Transverse colon (tissue), 4 donors: ENCODE data around the gene UTP11. TPM values are rescaled to one million over a fixed set of nuclear protein-coding genes. Genes with fewer than 3 reads are reported as not detected.

Source experiments
- DNase-seq: peaks from one replicate; pipeline ENCODE4 v3.0.0-alpha.2; 2019
- H3K27ac ChIP-seq, 4 donors: fragments of 200-600 bp; sonication (generic); 2 replicates each; pipeline ENCODE4 v1.5.1; 2016 to 2018; ENCODE audit warnings: inconsistent platforms in 4 of 4
- H3K27me3 ChIP-seq: fragments of 200-600 bp; sonication (generic); 2 replicates; pipeline ENCODE4 v1.5.1; 2017; ENCODE audit warnings: inconsistent platforms
- H3K36me3 ChIP-seq, 4 donors: fragments of 200-600 bp; sonication (generic); 2 replicates each; pipeline ENCODE4 v1.5.1; 2017 to 2019; ENCODE audit warnings: inconsistent platforms in 4 of 4
- H3K4me1 ChIP-seq, 4 donors: fragments of 200-600 bp; sonication (generic); 2 replicates each; pipeline ENCODE4 v1.5.1; 2017 to 2020; ENCODE audit warnings: inconsistent platforms in 4 of 4
- H3K4me3 ChIP-seq, 4 donors: fragments of 200-600 bp; sonication (generic); 1 replicate in 1 of 4; 2 replicates in 3 of 4; pipeline versions ENCODE4 v1.5.1 to v1.6.1; 2017 to 2019; ENCODE audit warnings: inconsistent platforms in 4 of 4
- H3K9me3 ChIP-seq, 2 donors: fragments of 200-600 bp; sonication (generic); 2 replicates each; pipeline ENCODE4 v1.5.1; 2017 to 2019; ENCODE audit warnings: inconsistent platforms in 2 of 2
- EP300 ChIP-seq: sonication (generic); formaldehyde crosslinking; IDR thresholded peaks from one replicate; pipeline ENCODE4 v1.6.1; 2017; ENCODE audit warnings: antibody characterized with exemption, low read depth
- POLR2A ChIP-seq: fragments of 450-650 bp; IDR thresholded peaks from one replicate; pipeline ENCODE4 v1.6.1; 2016; ENCODE audit warnings: antibody characterized with exemption, mild to moderate bottlenecking, moderate library complexity
- POLR2AphosphoS5 ChIP-seq, 3 donors: sonication (generic); formaldehyde crosslinking; IDR thresholded peaks; one replicate each; pipeline ENCODE4 v1.6.1; 2016; ENCODE audit warnings: antibody characterized with exemption in 3 of 3
- WGBS, 2 donors: methylation state at CpG; one replicate each; pipeline ENCODE4 v1.1.5; 2018; ENCODE audit warnings: low coverage in 1 of 2; 5-methylcytosine and 5-hydroxymethylcytosine counted together
- in situ Hi-C, 4 donors: fragments of 200-750 bp; cut with MboI; loops; one replicate each; pipeline versions ENCODE4 v1.15.0 to v1.15.1; 2017; ENCODE audit warnings: low sequenced_read_pairs in 3 of 4, low pct_ligation_motif_present in 1 of 4, low pct_unique_long_range_greater_than_20kb in 1 of 4
- intact Hi-C: fragments of 100-400 bp; cut with DNase I; formaldehyde crosslinking; loops from one replicate; pipeline ENCODE4 v1.15.1; 2023; ENCODE audit warnings: low total_unique reads
- total RNA-seq, 4 donors: library from RNA; depleted of rRNA; stranded (reverse); fragments of >200 nt; gene quantifications; one replicate each; pipeline ENCODE4 v1.1.0, GENCODE V29; 2016
- TF ChIP-seq, protein P1 (sequence below), 5 experiments: fragments of 200-600 bp in 3 of 5; fragments of 450-650 bp in 2 of 5; sonication (generic) in 3 of 5; IDR thresholded peaks; 1 replicate in 2 of 5; 2 replicates in 3 of 5; pipeline ENCODE4 v1.5.1; 2016 to 2017; ENCODE audit warnings: antibody characterized with exemption in 5 of 5, inconsistent platforms in 3 of 5, mild to moderate bottlenecking in 2 of 5, moderate library complexity in 1 of 5

UTP11 gene
- total RNA-seq, 4 donors from 2014 or later, result 3.2 to 22.2 (median 15.3) TPM

GRCh38 chr1:37997256-37998088, 15.1 kb upstream of the UTP11 start:
- H3K4me1 ChIP-seq, result peaks cover 30 to 60% (median 49%) of the 10 kb centered on the region in 4 donors
- in situ Hi-C loops, result no loop called here

GRCh38 chr1:37998089-37998808, 14.3 kb upstream of the UTP11 start:
- peak overlapping the region; percentile 80 to 94 (median 90) for H3K27ac ChIP-seq
- no peak overlapping the region for H3K4me3 ChIP-seq
- peaks cover 10% of the 10 kb centered on the region for H3K27me3 ChIP-seq
- no peak for DNase-seq
- WGBS, 2 donors, result 70 to 82% methylated on average over 4 to 9 of the region's 9 CpGs
- no peaks in the 10 kb centered on the region for H3K9me3 ChIP-seq
- in situ Hi-C loops (no loop called here), intact Hi-C loops (no loop called here)
- TF ChIP-seq POLR2AphosphoS5 (IDR thresholded peaks at IDR 0.05), result no peak
- TF ChIP-seq POLR2A, result no peak
- no peak for TF ChIP-seq EP300
- TF ChIP-seq, protein P1, sequence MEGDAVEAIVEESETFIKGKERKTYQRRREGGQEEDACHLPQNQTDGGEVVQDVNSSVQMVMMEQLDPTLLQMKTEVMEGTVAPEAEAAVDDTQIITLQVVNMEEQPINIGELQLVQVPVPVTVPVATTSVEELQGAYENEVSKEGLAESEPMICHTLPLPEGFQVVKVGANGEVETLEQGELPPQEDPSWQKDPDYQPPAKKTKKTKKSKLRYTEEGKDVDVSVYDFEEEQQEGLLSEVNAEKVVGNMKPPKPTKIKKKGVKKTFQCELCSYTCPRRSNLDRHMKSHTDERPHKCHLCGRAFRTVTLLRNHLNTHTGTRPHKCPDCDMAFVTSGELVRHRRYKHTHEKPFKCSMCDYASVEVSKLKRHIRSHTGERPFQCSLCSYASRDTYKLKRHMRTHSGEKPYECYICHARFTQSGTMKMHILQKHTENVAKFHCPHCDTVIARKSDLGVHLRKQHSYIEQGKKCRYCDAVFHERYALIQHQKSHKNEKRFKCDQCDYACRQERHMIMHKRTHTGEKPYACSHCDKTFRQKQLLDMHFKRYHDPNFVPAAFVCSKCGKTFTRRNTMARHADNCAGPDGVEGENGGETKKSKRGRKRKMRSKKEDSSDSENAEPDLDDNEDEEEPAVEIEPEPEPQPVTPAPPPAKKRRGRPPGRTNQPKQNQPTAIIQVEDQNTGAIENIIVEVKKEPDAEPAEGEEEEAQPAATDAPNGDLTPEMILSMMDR (IDR thresholded peaks at IDR 0.05), result no peak
- H3K4me1 ChIP-seq, result peaks cover 32 to 68% (median 52%) of the 10 kb centered on the region in 4 donors
- H3K36me3 ChIP-seq, result no peaks in the 10 kb centered on the region

More at GRCh38 chr1:37997256-37998088, 15.1 kb upstream of the UTP11 start:
- TF ChIP-seq EP300 (no peak), POLR2AphosphoS5 (IDR thresholded peaks at IDR 0.05) (no peak), POLR2A (no peak)
- TF ChIP-seq, protein P1 (IDR thresholded peaks at IDR 0.05), result no peak
- Histone ChIP-seq H3K4me3 (no peak overlapping the region), H3K27me3 (peaks cover 7% of the 10 kb centered on the region), H3K27ac (peak overlapping the region; percentile 82 to 94 (median 90)), H3K36me3 (no peaks in the 10 kb centered on the region), H3K9me3 (no peaks in the 10 kb centered on the region)
- intact Hi-C loops, result no loop called here
- 86% methylated on average over 25 of the region's 25 CpGs; no CpG with 5 or more reads in 1 of the 2 donors for WGBS, 2 donors
- DNase-seq, result no peak

- Histone ChIP-seq H3K4me1 (peaks cover 38 to 74% (median 58%) of the 10 kb centered on the region in 4 donors), H3K27ac (peak overlapping the region; percentile 80 to 94 (median 90)), H3K27me3 (peaks cover 17% of the 10 kb centered on the region), H3K9me3 (no peaks in the 10 kb centered on the region), H3K4me3 (no peak overlapping the region), H3K36me3 (no peaks in the 10 kb centered on the region)
- TF ChIP-seq EP300, result no peak
- no peak for TF ChIP-seq POLR2AphosphoS5 (IDR thresholded peaks at IDR 0.05)
- no peak for TF ChIP-seq POLR2A
- TF ChIP-seq, protein P1 (IDR thresholded peaks at IDR 0.05), result no peak
- intact Hi-C loops, result no loop called here
- in situ Hi-C loops, result no loop called here
- WGBS, 2 donors, result 77% methylated on average over 16 of the region's 16 CpGs; no CpG with 5 or more reads in 1 of the 2 donors
- DNase-seq, result no peak
Observed at GRCh38 chr1:37998913-37999429, 13.6 kb upstream of the UTP11 start.
